Measurements from ENCODE around the gene UBN1.

- TF ChIP-seq CTCF (IDR thresholded peaks at IDR 0.05) (no peak), POLR2A (IDR thresholded peaks at IDR 0.05) (no peak), POLR2AphosphoS5 (IDR thresholded peaks at IDR 0.05) (no peak), EP300 (IDR thresholded peaks at IDR 0.05) (no peak)
These were observed 44.6 kb downstream of the UBN1 start for GRCh38 chr16:4891886-4892216.
